Endodermal cell (in vitro differentiated cells): Measurements from ENCODE around the gene TAF1D. TPM values are rescaled to one million over a fixed set of nuclear protein-coding genes. Genes with fewer than 3 reads are reported as not detected.

Experiments
- DNase-seq: peaks from one replicate; pipeline ENCODE4 v3.0.0-alpha.2; 2017
- H3K27ac ChIP-seq: 2 replicates; pipeline ENCODE4 v1.5.1; 2013; ENCODE audit warnings: mild to moderate bottlenecking, low read depth, low read length, moderate library complexity
- H3K27me3 ChIP-seq: 2 replicates; pipeline ENCODE4 v1.6.1; 2013; ENCODE audit warnings: mild to moderate bottlenecking, low read length, moderate library complexity; ENCODE audit not compliant: insufficient read depth, control insufficient read depth, poor library complexity, severe bottlenecking
- H3K36me3 ChIP-seq: 2 replicates; pipeline ENCODE4 v1.7.0; 2013; ENCODE audit warnings: mild to moderate bottlenecking, low read length, moderate library complexity; ENCODE audit not compliant: control insufficient read depth, insufficient read depth
- H3K4me1 ChIP-seq: one replicate; pipeline ENCODE4 v1.7.0; 2013; ENCODE audit warnings: low read length; ENCODE audit not compliant: control insufficient read depth, insufficient read depth
- H3K4me3 ChIP-seq: 2 replicates; pipeline ENCODE4 v1.5.1; 2013; ENCODE audit warnings: mild to moderate bottlenecking, low read length, moderate library complexity
- H3K9ac ChIP-seq: 2 replicates; pipeline ENCODE4 v1.6.1; 2013; ENCODE audit warnings: mild to moderate bottlenecking, low read length, moderate library complexity; ENCODE audit not compliant: poor library complexity, severe bottlenecking; ENCODE audit errors: extremely low read depth
- H3K9me3 ChIP-seq: 2 replicates; pipeline ENCODE4 v1.6.1; 2013; ENCODE audit warnings: mild to moderate bottlenecking, low read length, moderate library complexity; ENCODE audit not compliant: control insufficient read depth
- H3K27ac Mint-ChIP-seq: 2 replicates; pipeline ENCODE4 v1.8.0; 2020; ENCODE audit warnings: mixed read lengths
- H3K27me3 Mint-ChIP-seq: 2 replicates; pipeline ENCODE4 v1.8.0; 2021; ENCODE audit warnings: mild to moderate bottlenecking, mixed read lengths; ENCODE audit not compliant: insufficient read depth
- H3K36me3 Mint-ChIP-seq: 2 replicates; pipeline ENCODE4 v1.8.0; 2020; ENCODE audit warnings: low read depth, mixed read lengths
- H3K4me1 Mint-ChIP-seq: 2 replicates; pipeline ENCODE4 v1.8.0; 2020; ENCODE audit warnings: mixed read lengths
- H3K4me3 Mint-ChIP-seq: 2 replicates; pipeline ENCODE4 v1.8.0; 2020; ENCODE audit warnings: mild to moderate bottlenecking, moderate library complexity, mixed read lengths
- H3K9me3 Mint-ChIP-seq: 2 replicates; pipeline ENCODE4 v1.8.0; 2020; ENCODE audit warnings: mild to moderate bottlenecking, mixed read lengths
- WGBS, 2 experiments: methylation state at CpG; one replicate each; pipeline versions ENCODE4 v1.1.5 to v1.1.7; 2013; ENCODE audit warnings: missing lambda C conversion rate in 2 of 2, mixed read lengths in 1 of 2; ENCODE audit not compliant: insufficient coverage in 1 of 2, insufficient read length in 1 of 2; 5-methylcytosine and 5-hydroxymethylcytosine counted together
- total RNA-seq, 2 donors: library from RNA; stranded (reverse); fragmentation: NEBNext Ultra II Directional in 1 of 2; extraction: Animal tissue kit (Norgen Biotek cat#: 25700) in 1 of 2; gene quantifications; 2 replicates in 1 of 2; 3 replicates in 1 of 2; pipeline ENCODE4 v1.2.1, GENCODE V29; 2021
- TF ChIP-seq, protein P1 (sequence below): fragments of 200-600 bp; sonication (generic); conservative IDR thresholded peaks from 2 replicates; pipeline ENCODE4 v1.5.0; 2021; ENCODE audit warnings: antibody characterized with exemption, mild to moderate bottlenecking

The TAF1D gene
- total RNA-seq, 2 donors from 2014 or later: 195 to 231 TPM

DNA sequence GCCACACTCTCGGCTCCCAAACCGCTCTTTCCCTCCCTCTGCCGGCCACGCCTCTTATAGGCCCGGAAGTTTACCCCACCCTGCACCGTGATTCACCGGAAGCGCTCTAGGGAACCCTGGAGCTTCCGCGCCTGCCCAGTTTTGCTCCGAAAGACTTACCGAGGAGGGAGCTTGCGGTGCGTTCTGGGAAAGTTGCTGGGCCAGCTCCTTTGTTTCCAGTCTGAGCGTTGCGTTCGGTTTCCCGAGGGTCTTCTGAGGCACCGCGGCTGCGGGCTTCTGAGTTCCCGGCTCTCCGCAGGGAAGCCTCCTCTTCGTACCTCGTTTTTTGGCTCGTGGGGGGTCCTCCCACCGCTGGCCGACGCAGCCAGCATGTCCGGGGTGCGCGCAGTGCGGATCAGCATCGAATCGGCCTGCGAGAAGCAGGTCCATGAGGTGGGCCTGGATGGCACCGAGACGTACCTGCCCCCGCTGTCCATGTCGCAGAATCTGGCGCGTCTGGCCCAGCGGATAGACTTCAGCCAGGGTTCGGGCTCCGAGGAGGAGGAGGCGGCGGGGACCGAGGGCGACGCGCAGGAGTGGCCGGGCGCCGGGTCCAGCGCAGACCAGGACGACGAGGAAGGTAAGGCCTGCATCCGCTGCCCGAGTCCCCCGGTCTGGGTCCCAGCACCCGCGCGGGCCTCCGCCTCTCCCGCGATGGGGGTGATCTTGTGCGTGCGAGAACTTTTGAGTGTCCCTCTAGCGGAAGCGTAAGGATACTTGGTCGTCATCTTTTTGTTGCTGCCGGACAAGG, 43.0 kb upstream of the TAF1D start, which contains the start of gene MED17:
MED17 (plus strand) TSS at position 138 of the 790 bp plus-strand sequence; CDS start at position 370, 232 bp downstream.
- peak; percentile 97 for DNase-seq
- TF ChIP-seq, protein P1, sequence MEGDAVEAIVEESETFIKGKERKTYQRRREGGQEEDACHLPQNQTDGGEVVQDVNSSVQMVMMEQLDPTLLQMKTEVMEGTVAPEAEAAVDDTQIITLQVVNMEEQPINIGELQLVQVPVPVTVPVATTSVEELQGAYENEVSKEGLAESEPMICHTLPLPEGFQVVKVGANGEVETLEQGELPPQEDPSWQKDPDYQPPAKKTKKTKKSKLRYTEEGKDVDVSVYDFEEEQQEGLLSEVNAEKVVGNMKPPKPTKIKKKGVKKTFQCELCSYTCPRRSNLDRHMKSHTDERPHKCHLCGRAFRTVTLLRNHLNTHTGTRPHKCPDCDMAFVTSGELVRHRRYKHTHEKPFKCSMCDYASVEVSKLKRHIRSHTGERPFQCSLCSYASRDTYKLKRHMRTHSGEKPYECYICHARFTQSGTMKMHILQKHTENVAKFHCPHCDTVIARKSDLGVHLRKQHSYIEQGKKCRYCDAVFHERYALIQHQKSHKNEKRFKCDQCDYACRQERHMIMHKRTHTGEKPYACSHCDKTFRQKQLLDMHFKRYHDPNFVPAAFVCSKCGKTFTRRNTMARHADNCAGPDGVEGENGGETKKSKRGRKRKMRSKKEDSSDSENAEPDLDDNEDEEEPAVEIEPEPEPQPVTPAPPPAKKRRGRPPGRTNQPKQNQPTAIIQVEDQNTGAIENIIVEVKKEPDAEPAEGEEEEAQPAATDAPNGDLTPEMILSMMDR: peak; percentile 65
- Mint-ChIP-seq H3K9me3 (no peaks in the 10 kb centered on the region), H3K27me3 (no peaks in the 10 kb centered on the region), H3K4me1 (peaks cover 20% of the 10 kb centered on the region), H3K36me3 (peaks cover 35% of the 10 kb centered on the region), H3K4me3 (peak within 1 kb of the TSS; percentile 87), H3K27ac (peak within 1 kb of the TSS; percentile 94)
- H3K9ac ChIP-seq: peak within 1 kb of the TSS; percentile 96
- peaks cover 36% of the 10 kb centered on the region for H3K36me3 ChIP-seq
- no peaks in the 10 kb centered on the region for H3K9me3 ChIP-seq
- no peaks in the 10 kb centered on the region for H3K4me1 ChIP-seq
- no peaks in the 10 kb centered on the region for H3K27me3 ChIP-seq
- H3K27ac ChIP-seq: peak within 1 kb of the TSS; percentile 99
- WGBS, 2 experiments: 0% methylated on average over 52 to 72 of the region's 72 CpGs
- H3K4me3 ChIP-seq: peak within 1 kb of the TSS; percentile 97

DNA sequence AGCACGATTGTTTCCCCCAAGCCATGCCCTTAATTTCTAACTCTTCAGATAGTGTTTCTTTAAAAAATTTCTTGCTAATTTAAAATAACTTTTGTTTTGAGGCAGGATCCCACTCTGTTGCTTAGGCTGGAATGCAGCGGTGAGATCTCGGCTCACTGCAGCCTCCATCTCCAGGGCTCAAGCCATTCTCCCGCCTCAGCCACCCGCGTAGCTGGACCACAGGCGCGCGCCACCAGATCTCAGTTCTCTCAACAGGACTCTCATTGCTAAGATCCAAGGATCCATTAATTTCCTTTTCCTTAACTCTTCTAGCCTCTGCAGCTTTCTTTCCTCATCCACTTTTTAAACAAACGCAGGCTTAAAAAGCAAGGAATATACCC, 42.5 kb upstream of the TAF1D start:
- no peak overlapping the region for H3K27ac ChIP-seq
- no peak for DNase-seq
- no peaks in the 10 kb centered on the region for H3K9me3 Mint-ChIP-seq
- no peaks in the 10 kb centered on the region for H3K4me1 ChIP-seq
- no peaks in the 10 kb centered on the region for H3K27me3 ChIP-seq
- peaks cover 33% of the 10 kb centered on the region for H3K36me3 Mint-ChIP-seq
- H3K4me3 Mint-ChIP-seq: peak overlapping the region; percentile 87
- WGBS, 2 experiments: 0 to 1% methylated on average over 6 to 10 of the region's 10 CpGs
- peaks cover 20% of the 10 kb centered on the region for H3K4me1 Mint-ChIP-seq
- H3K9ac ChIP-seq: peak overlapping the region; percentile 96
- peaks cover 30% of the 10 kb centered on the region for H3K36me3 ChIP-seq
- H3K27me3 Mint-ChIP-seq: no peaks in the 10 kb centered on the region
- H3K27ac Mint-ChIP-seq: peak overlapping the region; percentile 94
- H3K4me3 ChIP-seq: peak overlapping the region; percentile 97
- H3K9me3 ChIP-seq: no peaks in the 10 kb centered on the region
- TF ChIP-seq, protein P1: no peak

DNA sequence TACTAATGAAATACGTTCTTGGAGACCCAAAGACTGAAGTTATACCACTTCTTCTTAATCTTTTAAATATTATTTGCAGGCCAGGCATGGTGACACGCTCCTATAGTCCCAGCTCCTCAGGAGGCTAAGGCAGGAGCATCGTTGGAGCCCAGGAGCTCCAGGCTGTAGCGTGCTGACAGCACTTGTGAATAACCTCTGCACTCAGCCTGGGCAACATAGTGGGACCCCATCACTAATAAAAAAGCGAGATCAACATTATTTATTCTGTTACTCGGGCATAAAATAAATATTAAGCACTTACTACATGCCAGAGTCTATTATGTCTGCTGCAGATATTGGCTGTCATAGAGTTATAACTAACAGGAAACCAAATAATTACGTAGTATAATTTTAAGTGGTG, 42.1 kb upstream of the TAF1D start:
- WGBS, 2 experiments: 78 to 82% methylated on average over 5 to 7 of the region's 7 CpGs
- Mint-ChIP-seq H3K36me3 (peaks cover 32% of the 10 kb centered on the region), H3K4me1 (peaks cover 20% of the 10 kb centered on the region), H3K27ac (no peak overlapping the region), H3K27me3 (no peaks in the 10 kb centered on the region), H3K4me3 (peak overlapping the region; percentile 87), H3K9me3 (no peaks in the 10 kb centered on the region)
- H3K4me1 ChIP-seq: no peaks in the 10 kb centered on the region
- H3K27me3 ChIP-seq: no peaks in the 10 kb centered on the region
- H3K27ac ChIP-seq: no peak overlapping the region
- TF ChIP-seq, protein P1: no peak
- peaks cover 27% of the 10 kb centered on the region for H3K36me3 ChIP-seq
- DNase-seq: no peak
- no peak overlapping the region for H3K9ac ChIP-seq
- H3K9me3 ChIP-seq: no peaks in the 10 kb centered on the region
- H3K4me3 ChIP-seq: peak overlapping the region; percentile 97
